ENCODE results near the gene TMEM51.

GRCh38 chr1:15103906-15104305, 49.6 kb upstream of the TMEM51 start:
- no peak for TF ChIP-seq POLR2A (IDR thresholded peaks at IDR 0.05)
- TF ChIP-seq EP300 (IDR thresholded peaks at IDR 0.05), result no peak
- no peak for TF ChIP-seq CTCF (IDR thresholded peaks at IDR 0.05)
